ENCODE data around the gene ACTR3C.
A peak's percentile ranks its signal among the peaks of the same experiment; 100 is the strongest.

ACTR3C gene

GRCh38 chr7:150323682-150324372 is 482 bp upstream of the ACTR3C start:
- peak overlapping the region in 1 of 2 experiments; percentile 39 for H2BK12ac ChIP-seq (ENCODE audit: low read length in 2 of 2)
- WGBS: 84% methylated on average over 12 of the region's 16 CpGs

GRCh38 chr7:150322114-150322832 is 1.1 kb downstream of the ACTR3C start:
- H3K18ac ChIP-seq (ENCODE audit: low read depth in 1 of 2, low read length in 2 of 2): no peak overlapping the region

More at GRCh38 chr7:150323682-150324372, 482 bp upstream of the ACTR3C start:
- Histone ChIP-seq H3K27ac (ENCODE audit: low read length, poor library complexity, severe bottlenecking) (no peak overlapping the region), H2BK15ac (ENCODE audit: low read depth, poor library complexity, severe bottlenecking) (no peak overlapping the region), H2AK5ac (ENCODE audit: low read length, severe bottlenecking) (no peak overlapping the region), H2BK120ac (ENCODE audit: low read depth, low read length) (no peak overlapping the region), H3K18ac (ENCODE audit: low read depth in 1 of 2, low read length in 2 of 2) (no peak overlapping the region), H3K36me3 (ENCODE audit: control insufficient read depth in 1 of 2, insufficient read depth in 2 of 2, low read depth in 1 of 2, low read length in 2 of 2) (no peaks in the 10 kb centered on the region), H2BK5ac (ENCODE audit: low read depth, low read length, poor library complexity, severe bottlenecking) (no peak overlapping the region), H3K9me3 (ENCODE audit: control insufficient read depth, low read length) (no peaks in the 10 kb centered on the region), H3K4me3 (ENCODE audit: insufficient read depth in 1 of 2, low read depth in 1 of 2, low read length in 2 of 2) (peak overlapping the region in 1 of 2 experiments; percentile 71), H3K4ac (ENCODE audit: low read depth in 1 of 2, low read length in 2 of 2) (no peak overlapping the region), H4K8ac (ENCODE audit: low read length) (no peak overlapping the region), H3K4me2 (ENCODE audit: low read length, poor library complexity, severe bottlenecking) (no peak overlapping the region), H4K91ac (ENCODE audit: low read length) (no peak overlapping the region), H3K9ac (ENCODE audit: low read length) (no peak overlapping the region), H3K23ac (ENCODE audit: low read length in 2 of 2) (no peak overlapping the region), H2AFZ (ENCODE audit: low read depth, low read length) (no peak overlapping the region), H3K4me1 (ENCODE audit: control insufficient read depth, insufficient read depth, low read depth, low read length) (no peaks in the 10 kb centered on the region), H3K79me1 (replicated peaks; ENCODE audit: low read length, poor library complexity, severe bottlenecking) (no peaks in the 10 kb centered on the region), H3K27me3 (ENCODE audit: control insufficient read depth in 1 of 2, insufficient read depth in 1 of 2, low read length in 2 of 2) (peaks cover 8 to 19% of the 10 kb centered on the region in 2 experiments), H3K14ac (ENCODE audit: low read length in 2 of 2) (no peak overlapping the region)
- no peak for DNase-seq

GRCh38 chr7:150321788-150322113 is 1.6 kb downstream of the ACTR3C start:
- Histone ChIP-seq H3K27ac (ENCODE audit: low read length, poor library complexity, severe bottlenecking) (no peak overlapping the region), H3K23ac (ENCODE audit: low read length in 2 of 2) (no peak overlapping the region), H3K9me3 (ENCODE audit: control insufficient read depth, low read length) (no peaks in the 10 kb centered on the region), H3K9ac (ENCODE audit: low read length) (no peak overlapping the region), H3K36me3 (ENCODE audit: control insufficient read depth in 1 of 2, insufficient read depth in 2 of 2, low read depth in 1 of 2, low read length in 2 of 2) (no peaks in the 10 kb centered on the region), H2BK12ac (ENCODE audit: low read length in 2 of 2) (peak overlapping the region in 1 of 2 experiments; percentile 10), H3K4ac (ENCODE audit: low read depth in 1 of 2, low read length in 2 of 2) (no peak overlapping the region), H2BK5ac (ENCODE audit: low read depth, low read length, poor library complexity, severe bottlenecking) (no peak overlapping the region), H3K4me3 (ENCODE audit: insufficient read depth in 1 of 2, low read depth in 1 of 2, low read length in 2 of 2) (no peak overlapping the region), H2AK5ac (ENCODE audit: low read length, severe bottlenecking) (no peak overlapping the region), H3K4me2 (ENCODE audit: low read length, poor library complexity, severe bottlenecking) (no peak overlapping the region), H4K8ac (ENCODE audit: low read length) (no peak overlapping the region), H2AFZ (ENCODE audit: low read depth, low read length) (no peak overlapping the region), H3K14ac (ENCODE audit: low read length in 2 of 2) (no peak overlapping the region), H4K91ac (ENCODE audit: low read length) (no peak overlapping the region), H3K79me1 (replicated peaks; ENCODE audit: low read length, poor library complexity, severe bottlenecking) (no peaks in the 10 kb centered on the region), H3K27me3 (ENCODE audit: control insufficient read depth in 1 of 2, insufficient read depth in 1 of 2, low read length in 2 of 2) (peaks cover 4 to 19% of the 10 kb centered on the region in 2 experiments), H3K18ac (ENCODE audit: low read depth in 1 of 2, low read length in 2 of 2) (no peak overlapping the region), H3K4me1 (ENCODE audit: control insufficient read depth, insufficient read depth, low read depth, low read length) (no peaks in the 10 kb centered on the region), H2BK120ac (ENCODE audit: low read depth, low read length) (no peak overlapping the region), H2BK15ac (ENCODE audit: low read depth, poor library complexity, severe bottlenecking) (no peak overlapping the region)
- no peak for DNase-seq
- WGBS: 76% methylated on average over 3 of the region's 3 CpGs

More at GRCh38 chr7:150322114-150322832, 1.1 kb downstream of the ACTR3C start:
- H3K9me3 ChIP-seq (ENCODE audit: control insufficient read depth, low read length): no peaks in the 10 kb centered on the region
- no peak overlapping the region for H2BK5ac ChIP-seq (ENCODE audit: low read depth, low read length, poor library complexity, severe bottlenecking)
- no peak overlapping the region for H2AFZ ChIP-seq (ENCODE audit: low read depth, low read length)
- H2BK120ac ChIP-seq (ENCODE audit: low read depth, low read length): no peak overlapping the region
- H3K14ac ChIP-seq (ENCODE audit: low read length in 2 of 2): no peak overlapping the region
- H3K23ac ChIP-seq (ENCODE audit: low read length in 2 of 2): no peak overlapping the region
- H4K91ac ChIP-seq (ENCODE audit: low read length): no peak overlapping the region
- H3K4me3 ChIP-seq (ENCODE audit: insufficient read depth in 1 of 2, low read depth in 1 of 2, low read length in 2 of 2): no peak overlapping the region
- H3K4ac ChIP-seq (ENCODE audit: low read depth in 1 of 2, low read length in 2 of 2): no peak overlapping the region
- H3K79me1 ChIP-seq (replicated peaks; ENCODE audit: low read length, poor library complexity, severe bottlenecking): no peaks in the 10 kb centered on the region
- no peak overlapping the region for H3K4me2 ChIP-seq (ENCODE audit: low read length, poor library complexity, severe bottlenecking)
- WGBS: 84% methylated on average over 4 of the region's 4 CpGs
- H2BK12ac ChIP-seq (ENCODE audit: low read length in 2 of 2): peak overlapping the region in 1 of 2 experiments; percentile 10
- H3K27ac ChIP-seq (ENCODE audit: low read length, poor library complexity, severe bottlenecking): no peak overlapping the region
- H2AK5ac ChIP-seq (ENCODE audit: low read length, severe bottlenecking): no peak overlapping the region
- no peaks in the 10 kb centered on the region for H3K4me1 ChIP-seq (ENCODE audit: control insufficient read depth, insufficient read depth, low read depth, low read length)
- DNase-seq: no peak
- H3K9ac ChIP-seq (ENCODE audit: low read length): no peak overlapping the region
- H4K8ac ChIP-seq (ENCODE audit: low read length): no peak overlapping the region
- H3K36me3 ChIP-seq (ENCODE audit: control insufficient read depth in 1 of 2, insufficient read depth in 2 of 2, low read depth in 1 of 2, low read length in 2 of 2): no peaks in the 10 kb centered on the region
- peaks cover 4 to 19% of the 10 kb centered on the region in 2 experiments for H3K27me3 ChIP-seq (ENCODE audit: control insufficient read depth in 1 of 2, insufficient read depth in 1 of 2, low read length in 2 of 2)
- no peak overlapping the region for H2BK15ac ChIP-seq (ENCODE audit: low read depth, poor library complexity, severe bottlenecking)

- Histone ChIP-seq H3K4me3 (ENCODE audit: insufficient read depth in 1 of 2, low read depth in 1 of 2, low read length in 2 of 2) (no peak overlapping the region), H3K79me1 (replicated peaks; ENCODE audit: low read length, poor library complexity, severe bottlenecking) (no peaks in the 10 kb centered on the region), H2AK5ac (ENCODE audit: low read length, severe bottlenecking) (no peak overlapping the region), H3K27me3 (ENCODE audit: control insufficient read depth in 1 of 2, insufficient read depth in 1 of 2, low read length in 2 of 2) (peaks cover 0 to 8% of the 10 kb centered on the region in 2 experiments), H2BK120ac (ENCODE audit: low read depth, low read length) (no peak overlapping the region), H4K91ac (ENCODE audit: low read length) (no peak overlapping the region), H3K23ac (ENCODE audit: low read length in 2 of 2) (no peak overlapping the region), H3K27ac (ENCODE audit: low read length, poor library complexity, severe bottlenecking) (no peak overlapping the region), H3K9me3 (ENCODE audit: control insufficient read depth, low read length) (no peaks in the 10 kb centered on the region), H4K8ac (ENCODE audit: low read length) (no peak overlapping the region), H3K4ac (ENCODE audit: low read depth in 1 of 2, low read length in 2 of 2) (no peak overlapping the region), H2AFZ (ENCODE audit: low read depth, low read length) (no peak overlapping the region), H2BK5ac (ENCODE audit: low read depth, low read length, poor library complexity, severe bottlenecking) (no peak overlapping the region), H3K18ac (ENCODE audit: low read depth in 1 of 2, low read length in 2 of 2) (no peak overlapping the region), H3K36me3 (ENCODE audit: control insufficient read depth in 1 of 2, insufficient read depth in 2 of 2, low read depth in 1 of 2, low read length in 2 of 2) (no peaks in the 10 kb centered on the region), H3K4me1 (ENCODE audit: control insufficient read depth, insufficient read depth, low read depth, low read length) (no peaks in the 10 kb centered on the region), H3K14ac (ENCODE audit: low read length in 2 of 2) (no peak overlapping the region), H3K9ac (ENCODE audit: low read length) (no peak overlapping the region), H3K4me2 (ENCODE audit: low read length, poor library complexity, severe bottlenecking) (no peak overlapping the region), H2BK12ac (ENCODE audit: low read length in 2 of 2) (no peak overlapping the region), H2BK15ac (ENCODE audit: low read depth, poor library complexity, severe bottlenecking) (no peak overlapping the region)
- DNase-seq: peak; percentile 47
- WGBS: 63% methylated on average over 6 of the region's 7 CpGs
Observed at GRCh38 chr7:150317748-150318444, 5.4 kb downstream of the ACTR3C start.
